GOT3 (cell line): ENCODE measurements around the gene STAG3.
"Not testable (repeated sequence)": the region's sequence is repeated elsewhere in the genome, so short reads cannot be mapped to it uniquely, and the experiment has no call there.

Experiments used
- DNase-seq: peaks from one replicate; lab custom pipeline; 2025; ENCODE audit warnings: mixed read lengths; lab: John Stamatoyannopoulos, UW

The STAG3 gene

GRCh38 chr7:100175296-100175935, 2.3 kb upstream of the STAG3 start:
- DNase-seq: no peak

GRCh38 chr7:100176096-100177044, 1.3 kb upstream of the STAG3 start:
- no peak for DNase-seq

GRCh38 chr7:100180084-100180483, 2.4 kb downstream of the STAG3 start:
- not testable (repeated sequence) for DNase-seq

GRCh38 chr7:100182616-100183015, 4.9 kb downstream of the STAG3 start:
- DNase-seq: not testable (repeated sequence)

GRCh38 chr7:100183090-100183489, 5.4 kb downstream of the STAG3 start:
- not testable (repeated sequence) for DNase-seq

GRCh38 chr7:100185726-100186125, 8.0 kb downstream of the STAG3 start:
- no peak for DNase-seq

GRCh38 chr7:100189061-100189460, 11.3 kb downstream of the STAG3 start:
- no peak for DNase-seq

- no peak for DNase-seq
Measured at GRCh38 chr7:100190048-100190711, 12.5 kb downstream of the STAG3 start.

GRCh38 chr7:100191775-100192174, 14.1 kb downstream of the STAG3 start:
- DNase-seq: no peak

- DNase-seq: not testable (repeated sequence)
Measured at GRCh38 chr7:100192281-100192862, 14.7 kb downstream of the STAG3 start.

GRCh38 chr7:100192969-100193368, 15.3 kb downstream of the STAG3 start:
- no peak for DNase-seq

GRCh38 chr7:100195222-100195621, 17.5 kb downstream of the STAG3 start:
- no peak for DNase-seq

GRCh38 chr7:100195901-100196322, 18.2 kb downstream of the STAG3 start:
- not testable (repeated sequence) for DNase-seq

- DNase-seq: no peak
Measured at GRCh38 chr7:100198266-100198665, 20.5 kb downstream of the STAG3 start.

GRCh38 chr7:100200693-100201092, 23.0 kb downstream of the STAG3 start:
- no peak for DNase-seq

- DNase-seq: no peak
Measured at GRCh38 chr7:100204454-100204853, 26.7 kb downstream of the STAG3 start.

- no peak for DNase-seq
Measured at GRCh38 chr7:100208911-100209408, 31.2 kb downstream of the STAG3 start.

GRCh38 chr7:100209493-100209892, 31.8 kb downstream of the STAG3 start:
- no peak for DNase-seq

GRCh38 chr7:100210805-100211204, 33.1 kb downstream of the STAG3 start:
- DNase-seq: no peak

GRCh38 chr7:100211342-100211780, 33.6 kb downstream of the STAG3 start:
- DNase-seq: no peak

GRCh38 chr7:100212631-100213286, 35.0 kb downstream of the STAG3 start:
- DNase-seq: no peak
